Activated CD4-positive, alpha-beta memory T cell treated with anti-CD3 and anti-CD28 coated beads for 36 hours (primary cell): Measurements from ENCODE around the gene GSTP1. TPM values are rescaled to one million over a fixed set of nuclear protein-coding genes. Genes with fewer than 3 reads are reported as not detected.
"Not testable (repeated sequence)": the region's sequence is repeated elsewhere in the genome, so short reads cannot be mapped to it uniquely, and the experiment has no call there.

ENCODE experiments used
- CTCF ChIA-PET: fragments of 350-600 bp; sonication (Branson Sonifier 250); formaldehyde crosslinking; loops from one replicate; lab custom pipeline; 2021; ENCODE audit warnings: antibody characterized with exemption, inconsistent platforms; lab: Charles Lee
- POLR2A ChIA-PET: fragments of 350-600 bp; sonication (Branson Sonifier 250); formaldehyde crosslinking; loops from one replicate; lab custom pipeline; 2021; ENCODE audit warnings: antibody characterized with exemption; lab: Charles Lee
- DNase-seq: peaks from one replicate; pipeline ENCODE4 v3.0.0-alpha.2; 2020
- H3K27ac Mint-ChIP-seq: one replicate; pipeline ENCODE4 v1.8.0; 2021; ENCODE audit warnings: mixed read lengths
- H3K27me3 Mint-ChIP-seq: one replicate; pipeline ENCODE4 v1.8.0; 2021; ENCODE audit warnings: mixed read lengths
- H3K36me3 Mint-ChIP-seq: one replicate; pipeline ENCODE4 v1.8.0; 2021; ENCODE audit warnings: mixed read lengths
- H3K4me1 Mint-ChIP-seq: one replicate; pipeline ENCODE4 v1.8.0; 2021; ENCODE audit warnings: low read depth, mixed read lengths
- H3K4me3 Mint-ChIP-seq: one replicate; pipeline ENCODE4 v1.8.0; 2021; ENCODE audit warnings: mild to moderate bottlenecking, mixed read lengths
- H3K9me3 Mint-ChIP-seq: one replicate; pipeline ENCODE4 v1.8.0; 2021; ENCODE audit warnings: mixed read lengths
- intact Hi-C: fragments of 100-400 bp; cut with micrococcal nuclease; formaldehyde crosslinking; loops from one replicate; pipeline ENCODE4 v1.15.1; 2023
- total RNA-seq, 2 experiments: library from RNA; stranded (reverse); gene quantifications; one replicate each; pipeline ENCODE4 v1.2.3, GENCODE V29; 2021

The GSTP1 gene
- total RNA-seq, 2 experiments from 2014 or later: 361 to 362 TPM

DNA sequence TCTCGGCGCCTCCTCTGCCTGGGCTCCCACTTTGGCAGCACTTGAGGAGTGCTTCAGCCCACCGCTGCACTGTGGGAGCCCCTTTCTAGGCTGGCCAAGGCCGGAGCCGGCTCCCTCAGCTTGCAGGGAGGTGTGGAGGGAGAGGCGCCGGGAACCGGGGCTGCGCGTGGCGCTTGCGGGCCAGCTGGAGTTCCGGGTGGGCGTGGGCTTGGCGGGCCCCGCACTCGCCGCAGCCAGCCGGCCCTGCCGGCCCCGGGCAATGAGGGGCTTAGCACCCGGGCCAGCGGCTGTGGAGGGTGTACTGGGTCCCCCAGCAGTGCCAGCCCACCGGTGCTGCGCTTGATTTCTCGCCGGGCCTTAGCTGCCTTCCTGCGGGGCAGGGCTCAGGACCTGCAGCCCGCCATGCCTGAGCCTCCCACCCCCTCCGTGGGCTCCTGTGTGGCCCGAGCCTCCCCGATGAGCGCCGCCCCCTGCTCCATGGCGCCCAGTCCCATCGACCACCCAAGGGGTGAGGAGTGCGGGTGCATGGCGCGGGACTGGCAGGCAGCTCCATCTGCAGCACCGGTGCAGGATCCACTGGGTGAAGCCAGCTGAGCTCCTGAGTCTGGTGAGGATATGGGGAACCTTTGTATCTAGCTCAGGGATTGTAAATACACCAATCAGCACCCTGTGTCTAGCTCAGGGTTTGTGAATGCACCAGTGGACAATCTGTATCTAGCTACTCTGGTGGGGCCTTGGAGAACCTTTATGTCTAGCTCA is 35.5 kb downstream of the GSTP1 start:
- H3K27ac Mint-ChIP-seq, POLR2A ChIA-PET, H3K9me3 Mint-ChIP-seq, H3K4me3 Mint-ChIP-seq, H3K36me3 Mint-ChIP-seq, DNase-seq, intact Hi-C loops, H3K27me3 Mint-ChIP-seq: not testable (repeated sequence)
- CTCF ChIA-PET: interaction anchor here (1.6 to 1.9 kb wide), 2 partner anchors 11 kb away, joined by 5 read pairs; partner anchors contain the start of gene NUDT8
- H3K4me1 Mint-ChIP-seq: peaks cover 10% of the 10 kb centered on the region

DNA sequence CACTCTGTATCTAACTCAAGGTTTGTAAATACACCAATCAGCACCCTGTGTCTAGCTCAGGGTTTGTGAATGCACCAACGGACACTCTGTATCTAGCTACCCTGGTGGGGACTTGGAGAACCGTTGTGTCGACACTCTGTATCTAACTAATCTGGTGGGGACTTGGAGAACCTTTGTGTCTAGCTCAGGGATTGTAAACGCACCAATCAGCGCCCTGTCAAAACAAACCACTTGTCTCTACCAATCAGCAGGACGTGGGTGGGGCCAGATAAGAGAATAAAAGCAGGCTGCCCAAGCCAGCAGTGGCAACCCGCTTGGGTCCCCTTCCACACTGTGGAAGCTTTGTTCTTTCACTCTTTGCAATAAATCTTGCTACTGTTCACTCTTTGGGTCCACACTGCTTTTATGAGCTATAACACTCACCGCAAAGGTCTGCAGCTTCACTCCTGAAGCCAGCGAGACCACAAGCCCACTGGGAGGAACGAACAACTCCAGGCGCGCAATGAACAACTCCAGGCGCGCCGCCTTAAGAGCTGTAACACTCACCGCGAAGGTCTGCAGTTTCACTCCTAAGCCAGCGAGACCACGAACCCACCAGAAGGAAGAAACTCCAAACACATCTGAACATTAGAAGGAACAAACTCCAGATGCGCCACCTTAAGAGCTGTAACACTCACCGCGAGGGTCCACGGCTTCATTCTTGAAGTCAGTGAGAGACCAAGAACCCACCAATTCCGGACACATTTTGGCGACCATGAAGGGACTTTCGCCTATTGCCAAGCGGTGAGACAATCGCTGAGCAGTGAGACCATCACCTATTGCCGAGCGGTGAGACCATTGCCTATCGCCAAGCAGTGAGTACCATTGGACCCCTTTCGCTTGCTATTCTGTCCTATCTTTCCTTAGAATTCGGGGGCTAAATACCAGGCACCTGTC is 36.3 kb downstream of the GSTP1 start:
- H3K9me3 Mint-ChIP-seq, H3K36me3 Mint-ChIP-seq, intact Hi-C loops, H3K4me3 Mint-ChIP-seq, H3K27me3 Mint-ChIP-seq, H3K27ac Mint-ChIP-seq, DNase-seq, H3K4me1 Mint-ChIP-seq: not testable (repeated sequence)
- POLR2A ChIA-PET: interaction anchor here (0.7 kb wide), 1 partner anchor 11 kb away, joined by 3 read pairs; no protein-coding TSS in a partner anchor
- CTCF ChIA-PET: interaction anchor here (1.9 kb wide), 1 partner anchor 10 kb away, joined by 5 read pairs; the partner anchor contains the start of gene NUDT8

DNA sequence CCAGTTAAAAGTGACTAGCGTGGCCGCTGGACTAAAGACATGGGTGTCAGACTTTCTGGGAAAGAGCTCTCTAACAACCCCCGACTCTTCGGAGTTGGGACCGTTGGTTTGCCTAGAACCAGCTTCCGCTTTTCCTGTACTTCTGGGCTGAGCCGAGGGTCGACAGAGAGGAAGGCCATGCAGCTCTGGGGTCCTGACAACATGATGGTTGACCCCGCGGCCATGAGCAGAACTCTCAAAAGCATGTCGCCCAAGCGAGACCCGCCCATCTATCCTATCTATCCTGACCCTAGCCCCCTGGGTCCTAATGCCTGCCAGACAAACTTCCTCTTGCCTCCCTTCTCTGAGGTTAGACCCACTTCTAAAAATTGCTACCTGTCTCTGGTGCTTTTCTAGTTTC is 37.0 kb downstream of the GSTP1 start:
- intact Hi-C loops: not testable (repeated sequence)
- ChIA-PET CTCF (interaction anchor here (1.9 kb wide), 1 partner anchor 9 kb away, joined by 5 read pairs; the partner anchor contains the start of gene NUDT8), POLR2A (interaction anchor here (0.7 kb wide), 1 partner anchor 12 kb away, joined by 3 read pairs; no protein-coding TSS in a partner anchor)

DNA sequence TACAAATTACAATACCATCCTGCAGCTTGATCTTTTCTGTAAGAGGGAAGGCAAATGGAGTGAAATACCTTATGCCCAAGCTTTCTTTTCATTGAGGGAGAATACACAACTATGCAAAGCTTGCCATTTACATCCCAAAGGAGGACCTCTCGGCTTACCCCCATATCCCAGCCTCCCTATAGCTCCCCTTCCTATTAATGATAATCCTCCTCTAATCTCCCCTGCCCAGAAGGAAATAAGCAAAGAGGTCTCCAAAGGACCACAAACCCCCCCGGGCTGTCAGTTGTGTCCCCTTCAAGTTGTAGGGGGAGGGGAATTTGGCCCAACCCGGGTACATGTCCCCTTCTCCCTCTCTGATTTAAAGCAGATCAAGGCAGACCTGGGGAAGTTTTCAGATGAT is 38.3 kb downstream of the GSTP1 start:
- POLR2A ChIA-PET, CTCF ChIA-PET, H3K4me1 Mint-ChIP-seq, H3K27me3 Mint-ChIP-seq, H3K9me3 Mint-ChIP-seq, H3K27ac Mint-ChIP-seq, H3K36me3 Mint-ChIP-seq, H3K4me3 Mint-ChIP-seq, intact Hi-C loops, DNase-seq: not testable (repeated sequence)

More for the DNA sequence above, 37.0 kb downstream of the GSTP1 start:
- H3K36me3 Mint-ChIP-seq, H3K27ac Mint-ChIP-seq, H3K4me1 Mint-ChIP-seq, H3K4me3 Mint-ChIP-seq, H3K27me3 Mint-ChIP-seq, DNase-seq, H3K9me3 Mint-ChIP-seq: not testable (repeated sequence)

DNA sequence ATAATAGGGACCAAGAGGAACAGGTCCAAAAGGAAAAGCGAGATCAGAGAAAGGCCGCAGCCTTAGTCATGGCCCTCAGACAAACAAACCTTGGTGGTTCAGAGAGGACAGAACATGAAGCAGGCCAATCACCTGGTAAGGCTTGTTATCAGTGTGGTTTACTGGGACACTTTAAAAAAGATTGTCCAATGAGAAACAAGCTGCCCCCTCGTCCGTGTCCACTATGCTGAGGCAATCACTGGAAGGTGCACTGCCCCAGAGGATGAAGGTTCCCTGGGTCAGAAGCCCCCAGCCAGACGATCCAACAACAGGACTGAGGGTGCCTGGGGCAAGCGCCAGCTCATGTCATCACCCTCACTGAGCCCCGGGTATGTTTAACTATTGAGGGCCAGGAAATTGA is 39.3 kb downstream of the GSTP1 start:
- DNase-seq, intact Hi-C loops, H3K27me3 Mint-ChIP-seq, POLR2A ChIA-PET, H3K36me3 Mint-ChIP-seq, CTCF ChIA-PET, H3K27ac Mint-ChIP-seq, H3K4me1 Mint-ChIP-seq, H3K4me3 Mint-ChIP-seq, H3K9me3 Mint-ChIP-seq: not testable (repeated sequence)

DNA sequence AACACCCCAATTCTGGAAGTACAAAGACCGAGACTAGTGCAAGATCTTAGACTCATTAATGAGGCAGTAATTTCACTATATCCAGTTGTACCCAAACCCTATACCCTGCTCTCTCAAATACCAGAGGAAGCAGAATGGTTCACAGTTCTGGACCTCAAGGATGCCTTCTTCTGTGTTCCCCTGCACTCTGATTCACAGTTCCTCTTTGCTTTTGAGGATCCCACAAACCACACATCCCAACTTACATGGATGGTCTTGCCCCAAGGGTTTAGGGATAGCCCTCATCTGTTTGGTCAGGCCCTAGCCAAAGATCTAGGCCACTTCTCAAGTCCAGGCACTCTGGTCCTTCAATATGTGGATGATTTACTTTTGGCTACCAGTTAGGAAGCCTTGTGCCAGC is 40.2 kb downstream of the GSTP1 start:
- intact Hi-C loops, H3K27me3 Mint-ChIP-seq, POLR2A ChIA-PET, CTCF ChIA-PET, H3K4me1 Mint-ChIP-seq, H3K27ac Mint-ChIP-seq, H3K9me3 Mint-ChIP-seq, H3K4me3 Mint-ChIP-seq, H3K36me3 Mint-ChIP-seq, DNase-seq: not testable (repeated sequence)

DNA sequence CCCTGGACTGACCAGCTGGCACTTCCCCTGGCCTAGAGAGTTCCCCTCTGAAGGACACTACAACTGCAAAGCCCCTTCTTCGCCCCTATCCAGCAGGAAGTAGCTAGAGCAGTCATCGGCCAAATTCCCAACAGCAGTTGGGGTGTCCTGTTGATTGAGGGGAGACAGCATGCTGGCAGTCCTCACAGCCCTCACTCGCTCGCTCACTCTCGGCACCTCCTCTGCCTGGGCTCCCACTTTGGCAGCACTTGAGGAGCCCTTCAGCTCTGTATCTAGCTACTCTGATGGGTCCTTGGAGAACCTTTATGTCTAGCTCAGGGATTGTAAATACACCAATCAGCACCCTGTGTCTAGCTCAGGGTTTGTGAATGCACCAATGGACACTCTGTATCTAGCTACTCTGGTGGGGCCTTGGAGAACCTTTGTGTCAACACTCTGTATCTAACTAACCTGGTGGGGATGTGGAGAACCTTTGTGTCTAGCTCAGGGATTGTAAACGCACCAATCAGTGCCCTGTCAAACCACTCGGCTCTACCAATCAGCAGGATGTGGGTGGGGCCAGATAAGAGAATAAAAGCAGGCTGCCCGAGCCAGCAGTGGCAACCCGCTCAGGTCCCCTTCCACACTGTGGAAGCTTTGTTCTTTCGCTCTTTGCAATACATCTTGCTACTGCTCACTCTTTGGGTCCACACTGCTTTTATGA is 42.7 kb downstream of the GSTP1 start:
- POLR2A ChIA-PET, H3K27me3 Mint-ChIP-seq, H3K36me3 Mint-ChIP-seq, DNase-seq, H3K4me1 Mint-ChIP-seq, H3K4me3 Mint-ChIP-seq, H3K27ac Mint-ChIP-seq, H3K9me3 Mint-ChIP-seq: not testable (repeated sequence)
- CTCF ChIA-PET: interaction anchor here (1.0 to 1.3 kb wide), 3 partner anchors 10 to 33 kb away, joined by 3 to 5 read pairs (median 3); no protein-coding TSS in a partner anchor
- intact Hi-C loops: loop anchor here (5.0 kb wide), 1 partner anchor 86 kb away; no protein-coding TSS in a partner anchor

DNA sequence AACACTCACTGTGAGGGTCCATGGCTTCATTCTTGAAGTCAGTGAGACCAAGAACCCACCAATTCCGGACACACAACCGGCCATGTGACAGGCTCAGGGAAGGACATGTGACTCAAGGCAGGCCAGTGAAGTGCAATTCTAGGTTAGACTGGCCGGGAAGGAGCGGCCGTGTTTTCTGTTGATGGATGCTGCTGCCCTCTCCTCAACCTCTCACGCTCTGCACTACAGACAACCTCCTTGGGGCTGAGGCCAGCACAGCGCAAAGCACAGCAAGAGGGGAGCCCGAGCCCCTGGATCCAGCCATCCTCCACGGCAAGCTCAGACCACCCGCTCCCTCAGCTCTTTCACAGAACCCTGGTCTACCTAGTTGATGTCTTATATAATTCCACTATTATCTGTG is 43.4 kb downstream of the GSTP1 start:
- POLR2A ChIA-PET: no interaction called here
- no peak overlapping the region for H3K4me3 Mint-ChIP-seq
- H3K9me3 Mint-ChIP-seq: no peaks in the 10 kb centered on the region
- CTCF ChIA-PET: interaction anchor here (1.0 to 3.8 kb wide), 3 partner anchors 11 to 32 kb away, joined by 3 to 59 read pairs (median 5); no protein-coding TSS in a partner anchor
- H3K27me3 Mint-ChIP-seq: no peaks in the 10 kb centered on the region
- peaks cover 6% of the 10 kb centered on the region for H3K4me1 Mint-ChIP-seq
- intact Hi-C loops: loop anchor here (5.0 kb wide), 1 partner anchor 85 kb away; no protein-coding TSS in a partner anchor
- no peaks in the 10 kb centered on the region for H3K36me3 Mint-ChIP-seq
- DNase-seq: no peak
- no peak overlapping the region for H3K27ac Mint-ChIP-seq

DNA sequence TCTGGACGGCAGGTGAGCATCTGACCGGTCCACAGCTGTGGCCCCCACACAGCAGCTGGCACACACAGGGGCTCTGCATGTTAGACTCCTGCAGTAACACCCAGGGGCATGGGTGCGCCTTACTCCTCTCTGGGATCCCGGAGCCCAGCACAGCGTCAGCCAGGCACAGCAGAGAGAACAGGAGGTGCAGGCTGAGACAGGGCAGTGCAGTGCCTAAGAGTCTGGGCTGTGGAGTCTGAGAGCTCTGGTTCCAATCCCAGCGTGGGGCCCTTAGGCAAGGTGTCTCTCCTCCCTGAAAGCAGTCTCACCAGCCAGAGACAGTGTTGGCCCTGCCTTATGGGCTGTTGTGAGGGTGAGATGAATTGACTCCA is 43.8 kb downstream of the GSTP1 start:
- ChIA-PET CTCF (interaction anchor here (0.8 to 4.3 kb wide), 3 partner anchors 10 to 21 kb away, joined by 4 to 59 read pairs (median 56); partner anchors contain the start of gene ACY3), POLR2A (no interaction called here)
- no peak overlapping the region for H3K4me3 Mint-ChIP-seq
- H3K27ac Mint-ChIP-seq: no peak overlapping the region
- no peaks in the 10 kb centered on the region for H3K36me3 Mint-ChIP-seq
- H3K9me3 Mint-ChIP-seq: no peaks in the 10 kb centered on the region
- intact Hi-C loops: loop anchor here (5.0 kb wide), 1 partner anchor 85 kb away; no protein-coding TSS in a partner anchor
- H3K4me1 Mint-ChIP-seq: peaks cover 6% of the 10 kb centered on the region
- no peaks in the 10 kb centered on the region for H3K27me3 Mint-ChIP-seq
- DNase-seq: no peak

DNA sequence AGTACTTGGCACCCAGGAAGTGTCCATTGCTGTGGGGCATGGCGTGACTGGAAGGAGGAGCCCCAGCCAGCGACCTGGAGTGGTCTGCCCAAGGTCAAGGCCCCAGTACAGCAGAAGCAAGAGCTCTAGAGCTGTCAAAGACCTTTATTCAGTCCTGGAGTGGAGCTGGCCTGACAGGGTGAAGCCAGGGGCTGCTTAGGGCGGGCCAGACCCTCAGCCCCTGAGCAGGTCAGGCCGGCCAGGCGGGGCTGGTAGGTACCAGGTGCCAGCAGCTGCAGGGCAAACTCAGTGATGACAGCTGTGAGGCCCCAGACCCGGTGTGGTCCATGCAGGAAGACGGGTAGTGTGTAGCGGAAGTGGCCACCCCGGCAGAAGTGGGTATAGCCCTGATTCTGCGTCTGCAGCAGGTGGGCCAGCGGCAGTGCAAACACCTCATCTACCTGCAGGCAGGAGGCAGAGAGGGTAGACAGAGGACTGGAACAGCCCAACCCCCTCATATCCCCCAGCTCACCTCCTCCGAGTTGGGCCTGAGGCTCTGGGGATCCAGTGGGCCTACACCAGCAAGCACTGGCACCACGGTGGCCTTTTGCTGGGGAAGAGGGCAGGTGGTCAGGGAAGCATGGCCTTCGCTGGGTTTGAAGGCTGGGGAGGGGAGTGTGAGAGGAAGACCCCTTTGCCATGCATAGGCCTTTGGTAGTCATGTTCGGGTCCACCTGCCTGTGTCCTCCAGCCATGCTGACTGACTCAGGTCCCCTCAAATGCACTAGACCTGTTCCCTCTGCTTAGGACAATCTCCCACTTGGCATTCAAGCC is 44.4 kb downstream of the GSTP1 start:
- intact Hi-C loops: loop anchor here (2.0 to 5.0 kb wide), 3 partner anchors 13 to 84 kb away; partner anchors contain the start of gene NDUFV1
- Mint-ChIP-seq H3K27me3 (no peaks in the 10 kb centered on the region), H3K4me1 (peaks cover 6% of the 10 kb centered on the region), H3K9me3 (no peaks in the 10 kb centered on the region), H3K27ac (no peak overlapping the region), H3K36me3 (no peaks in the 10 kb centered on the region), H3K4me3 (no peak overlapping the region)
- ChIA-PET CTCF (interaction anchor here (0.7 to 5.3 kb wide), 9 partner anchors 11 to 98 kb away, joined by 3 to 90 read pairs (median 10); partner anchors contain the start of gene ACY3), POLR2A (interaction anchor here (1.9 to 2.8 kb wide), 2 partner anchors 14 to 18 kb away, joined by 5 to 17 read pairs; no protein-coding TSS in a partner anchor)
- no peak for DNase-seq
